Astrocyte (in vitro differentiated cells and primary cell): ENCODE measurements around the gene MAGI1.

Source experiments
- EZH2 ChIP-seq: IDR thresholded peaks from 2 replicates; pipeline ENCODE4 v1.6.1; 2012; ENCODE audit warnings: mild to moderate bottlenecking, low read length, inconsistent platforms; ENCODE audit not compliant: insufficient read depth
- TF ChIP-seq, protein P1 (sequence below): IDR thresholded peaks from 2 replicates; pipeline ENCODE4 v1.5.1; 2011; ENCODE audit warnings: low read depth, mild to moderate bottlenecking, inconsistent platforms, low read length, moderate library complexity; ENCODE audit not compliant: insufficient read depth

DNA sequence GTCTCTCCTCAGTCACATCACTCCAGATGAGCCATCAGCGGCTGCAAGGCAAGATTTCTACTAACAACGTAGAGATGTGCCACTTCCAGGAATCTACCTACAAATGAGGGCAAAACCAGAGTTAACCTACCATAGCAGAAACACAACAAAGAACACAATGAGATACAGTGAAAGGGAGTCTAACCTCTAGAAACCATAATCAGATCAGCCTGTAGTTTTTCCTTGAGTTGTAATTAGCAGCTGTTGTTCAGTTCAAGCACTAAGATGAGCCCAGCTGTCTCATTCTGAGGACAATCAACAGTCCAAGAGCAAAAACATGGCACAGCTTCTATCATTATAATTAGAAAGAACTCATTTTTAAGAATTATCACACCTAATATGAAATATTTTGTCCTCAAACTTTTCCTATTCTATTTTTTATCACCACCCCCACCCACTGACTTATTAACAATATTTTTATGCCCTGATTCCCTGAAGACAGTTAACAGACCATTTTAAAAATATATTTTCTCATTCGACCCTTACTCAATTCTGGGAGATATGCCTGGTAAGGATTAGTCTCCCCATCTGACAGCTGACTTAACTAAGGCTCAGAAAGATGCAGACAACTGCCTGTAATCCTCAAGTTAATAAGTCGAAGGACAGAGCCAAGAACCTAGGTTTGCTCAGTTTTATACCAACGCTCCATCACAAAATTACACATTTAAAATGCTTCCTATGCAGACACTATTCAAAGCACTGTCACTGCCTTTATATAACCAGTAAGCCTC lies 50.1 kb downstream of the MAGI1 start:
- TF ChIP-seq, protein P1, sequence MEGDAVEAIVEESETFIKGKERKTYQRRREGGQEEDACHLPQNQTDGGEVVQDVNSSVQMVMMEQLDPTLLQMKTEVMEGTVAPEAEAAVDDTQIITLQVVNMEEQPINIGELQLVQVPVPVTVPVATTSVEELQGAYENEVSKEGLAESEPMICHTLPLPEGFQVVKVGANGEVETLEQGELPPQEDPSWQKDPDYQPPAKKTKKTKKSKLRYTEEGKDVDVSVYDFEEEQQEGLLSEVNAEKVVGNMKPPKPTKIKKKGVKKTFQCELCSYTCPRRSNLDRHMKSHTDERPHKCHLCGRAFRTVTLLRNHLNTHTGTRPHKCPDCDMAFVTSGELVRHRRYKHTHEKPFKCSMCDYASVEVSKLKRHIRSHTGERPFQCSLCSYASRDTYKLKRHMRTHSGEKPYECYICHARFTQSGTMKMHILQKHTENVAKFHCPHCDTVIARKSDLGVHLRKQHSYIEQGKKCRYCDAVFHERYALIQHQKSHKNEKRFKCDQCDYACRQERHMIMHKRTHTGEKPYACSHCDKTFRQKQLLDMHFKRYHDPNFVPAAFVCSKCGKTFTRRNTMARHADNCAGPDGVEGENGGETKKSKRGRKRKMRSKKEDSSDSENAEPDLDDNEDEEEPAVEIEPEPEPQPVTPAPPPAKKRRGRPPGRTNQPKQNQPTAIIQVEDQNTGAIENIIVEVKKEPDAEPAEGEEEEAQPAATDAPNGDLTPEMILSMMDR = no peak
- TF ChIP-seq EZH2 = no peak
